SKM-1 (cell line): ENCODE results near the gene CLCN2.
"Not testable (repeated sequence)": the region's sequence is repeated elsewhere in the genome, so short reads cannot be mapped to it uniquely, and the experiment has no call there.

Experiments used
- DNase-seq: peaks from one replicate; lab custom pipeline; 2025; ENCODE audit not compliant: unreplicated experiment; lab: John Stamatoyannopoulos, UW

Gene CLCN2

GRCh38 chr3:184346480-184347190 lies 14.8 kb downstream of the CLCN2 start:
- no peak for DNase-seq

GRCh38 chr3:184345317-184346144 lies 15.9 kb downstream of the CLCN2 start:
- DNase-seq: peak; percentile 34

GRCh38 chr3:184344579-184345316 lies 16.7 kb downstream of the CLCN2 start:
- DNase-seq: no peak

- DNase-seq: no peak
Observed at GRCh38 chr3:184343200-184343876, 18.1 kb downstream of the CLCN2 start.

GRCh38 chr3:184341925-184342324 lies 19.5 kb downstream of the CLCN2 start:
- no peak for DNase-seq

GRCh38 chr3:184339451-184340135 lies 21.8 kb downstream of the CLCN2 start:
- not testable (repeated sequence) for DNase-seq

- DNase-seq: no peak
Observed at GRCh38 chr3:184339001-184339400, 22.4 kb downstream of the CLCN2 start.

- DNase-seq: no peak
Observed at GRCh38 chr3:184338511-184338945, 22.9 kb downstream of the CLCN2 start.

GRCh38 chr3:184337981-184338380 lies 23.4 kb downstream of the CLCN2 start:
- no peak for DNase-seq

- no peak for DNase-seq
Observed at GRCh38 chr3:184337399-184337714, 24.0 kb downstream of the CLCN2 start, which contains the start of gene FAM131A. TSS of gene FAM131A (plus strand) at chr3:184337600. CDS start at chr3:184337631, 31 bp downstream.

- DNase-seq: no peak
Observed at GRCh38 chr3:184336547-184337398, 24.6 kb downstream of the CLCN2 start.

- peak; percentile 53 for DNase-seq
Observed at GRCh38 chr3:184335661-184336546, 25.5 kb downstream of the CLCN2 start.

GRCh38 chr3:184335291-184335660 lies 26.1 kb downstream of the CLCN2 start:
- no peak for DNase-seq

GRCh38 chr3:184334470-184335158 lies 26.8 kb downstream of the CLCN2 start:
- DNase-seq: no peak

- DNase-seq: no peak
Observed at GRCh38 chr3:184333700-184334099, 27.7 kb downstream of the CLCN2 start.

GRCh38 chr3:184333190-184333589 lies 28.2 kb downstream of the CLCN2 start:
- no peak for DNase-seq

GRCh38 chr3:184332370-184333090 lies 28.9 kb downstream of the CLCN2 start:
- no peak for DNase-seq
